ENCODE results near the gene LRRC25. TPM values are rescaled to one million over a fixed set of nuclear protein-coding genes. Genes with fewer than 3 reads are reported as not detected.
"Not testable (repeated sequence)": the region's sequence is repeated elsewhere in the genome, so short reads cannot be mapped to it uniquely, and the experiment has no call there.

Gene LRRC25
- total RNA-seq, 4 donors from 2014 or later: 1.1 to 7.1 (median 2.2) TPM

DNA sequence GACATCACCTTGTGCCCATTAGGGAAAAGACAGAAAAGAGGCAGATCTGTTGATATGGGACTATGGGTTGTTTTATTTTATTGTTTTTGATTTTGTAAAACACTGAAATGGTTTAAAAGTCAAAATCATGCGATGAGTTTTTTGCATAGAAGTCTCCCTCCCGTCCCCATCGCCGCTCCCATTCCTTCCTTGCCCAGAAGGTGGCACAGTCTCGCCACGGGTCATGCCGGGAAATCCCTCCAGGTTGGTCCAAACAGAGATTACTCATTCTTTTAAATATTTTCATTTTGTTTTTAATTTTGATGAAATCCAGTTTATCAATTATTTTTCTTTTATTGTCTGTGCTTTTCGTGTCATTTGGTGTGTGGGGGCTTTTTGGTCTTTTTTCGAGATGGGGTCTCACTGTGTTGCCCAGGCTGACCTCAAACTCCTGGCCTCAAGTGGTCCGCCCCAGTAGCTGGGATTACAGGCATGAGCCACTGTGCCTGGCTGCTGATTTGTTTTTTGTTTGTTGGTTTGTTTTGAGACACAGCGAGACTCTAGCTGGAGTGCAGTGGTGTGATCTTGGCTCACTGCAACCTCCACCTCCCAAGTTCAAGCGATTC is 47.8 kb downstream of the LRRC25 start:
- Histone ChIP-seq H3K4me1 (no peaks in the 10 kb centered on the region), H3K9me3 (no peaks in the 10 kb centered on the region), H3K27me3 (no peaks in the 10 kb centered on the region), H3K36me3 (no peaks in the 10 kb centered on the region), H3K27ac (no peak overlapping the region), H3K4me3 (replicated peaks in 1 of 3) (no peak overlapping the region)
- TF ChIP-seq POLR2A (IDR thresholded peaks at IDR 0.05) (no peak), CTCF (IDR thresholded peaks at IDR 0.05) (peak in 5 of 6 experiments; percentile 64 to 77 (median 75))
- WGBS, 2 donors: 56 to 62% methylated on average over 12 of the region's 12 CpGs
- DNase-seq: peak; percentile 49 to 69
- intact Hi-C loops (cut with DNase I): loop anchor here (5.0 kb wide), 1 partner anchor 63 kb away; no protein-coding TSS in a partner anchor

- intact Hi-C loops (cut with DNase I): not testable (repeated sequence)
Measured at GRCh38 chr19:18348818-18349339, 48.5 kb downstream of the LRRC25 start.

DNA sequence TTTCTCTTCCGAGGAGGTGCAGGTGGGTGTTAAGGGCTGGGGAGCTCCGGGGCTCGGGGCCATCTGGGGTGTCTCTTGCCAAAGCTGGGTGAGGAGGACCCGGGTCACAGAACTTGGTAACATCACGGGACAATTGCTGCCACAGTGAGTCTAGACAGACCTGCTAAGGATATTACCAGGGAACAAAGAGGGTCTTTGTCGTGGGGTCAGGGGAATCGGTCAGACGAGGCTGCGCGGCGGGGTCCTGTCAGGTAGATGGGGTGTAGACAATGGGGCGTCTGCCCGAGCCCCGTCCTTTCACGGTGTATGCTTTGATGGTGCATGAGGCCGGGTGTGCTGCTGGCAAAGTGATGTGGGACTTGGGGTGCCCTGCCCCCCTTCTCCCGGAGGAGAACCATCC is 49.3 kb downstream of the LRRC25 start:
- no peaks in the 10 kb centered on the region for H3K27me3 ChIP-seq

More at GRCh38 chr19:18348818-18349339, 48.5 kb downstream of the LRRC25 start:
- not testable (repeated sequence) for H3K36me3 ChIP-seq; H3K9me3 ChIP-seq; H3K27me3 ChIP-seq; DNase-seq; H3K4me3 ChIP-seq (replicated peaks in 1 of 3); H3K4me1 ChIP-seq; H3K27ac ChIP-seq
- WGBS, 2 donors: 93 to 97% methylated on average over 6 of the region's 6 CpGs

DNA sequence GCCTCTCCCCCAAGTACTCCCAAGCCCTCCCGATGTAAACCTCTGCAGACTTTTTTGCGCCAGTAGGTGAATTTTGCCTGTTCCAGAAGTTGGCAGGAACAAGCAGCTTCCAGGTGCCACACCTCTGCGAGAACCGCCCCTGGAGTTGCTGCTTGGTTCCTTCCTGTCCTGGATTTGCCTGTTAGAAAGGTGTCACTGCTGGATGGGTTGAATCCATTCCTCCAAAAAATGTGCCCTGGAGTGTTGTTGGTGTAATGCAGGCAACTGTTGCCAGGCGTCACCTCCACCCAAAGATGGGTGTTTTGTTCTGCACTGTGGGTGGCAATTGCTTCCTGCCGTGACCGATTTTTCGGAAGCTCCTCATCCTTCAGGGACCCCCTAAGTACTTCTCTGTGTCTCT is 51.3 kb downstream of the LRRC25 start:
- Histone ChIP-seq H3K27me3 (no peaks in the 10 kb centered on the region), H3K4me3 (replicated peaks in 1 of 3) (no peak overlapping the region), H3K36me3 (no peaks in the 10 kb centered on the region), H3K4me1 (peaks cover 0 to 6% of the 10 kb centered on the region in 2 donors), H3K27ac (no peak overlapping the region), H3K9me3 (no peaks in the 10 kb centered on the region)
- TF ChIP-seq CTCF (IDR thresholded peaks at IDR 0.05) (no peak), POLR2A (IDR thresholded peaks at IDR 0.05) (no peak)
- WGBS, 2 donors: 80 to 85% methylated on average over 8 of the region's 8 CpGs
- intact Hi-C loops (cut with DNase I): no loop called here
- no peak for DNase-seq

More for the DNA sequence above, 49.3 kb downstream of the LRRC25 start:
- Histone ChIP-seq H3K9me3 (no peaks in the 10 kb centered on the region), H3K27ac (no peak overlapping the region), H3K4me3 (replicated peaks in 1 of 3) (no peak overlapping the region), H3K4me1 (no peaks in the 10 kb centered on the region), H3K36me3 (no peaks in the 10 kb centered on the region)
- intact Hi-C loops (cut with DNase I): no loop called here
- no peak for DNase-seq
- TF ChIP-seq CTCF (IDR thresholded peaks at IDR 0.05): no peak
- TF ChIP-seq POLR2A (IDR thresholded peaks at IDR 0.05): no peak
- WGBS, 2 donors: 90 to 95% methylated on average over 17 of the region's 17 CpGs

GRCh38 chr19:18345296-18345695 is 52.1 kb downstream of the LRRC25 start:
- Histone ChIP-seq H3K4me3 (replicated peaks in 1 of 3) (no peak overlapping the region), H3K9me3 (no peaks in the 10 kb centered on the region), H3K4me1 (peaks cover 0 to 6% of the 10 kb centered on the region in 2 donors), H3K27ac (no peak overlapping the region), H3K27me3 (no peaks in the 10 kb centered on the region), H3K36me3 (no peaks in the 10 kb centered on the region)
- TF ChIP-seq POLR2A (IDR thresholded peaks at IDR 0.05) (no peak), CTCF (IDR thresholded peaks at IDR 0.05) (no peak)
- DNase-seq: no peak
- 97% methylated on average over 6 of the region's 6 CpGs for WGBS, 2 donors
- intact Hi-C loops (cut with DNase I): no loop called here
